Liver (tissue), 3 donors: ENCODE data around the gene FBXL13.

ENCODE experiments used
- ATF3 ChIP-seq: IDR thresholded peaks from 2 replicates; pipeline ENCODE4 v1.6.1; 2016; ENCODE audit warnings: antibody characterized with exemption
- CTCF ChIP-seq: fragments of 150-350 bp; IDR thresholded peaks from 2 replicates; pipeline ENCODE4 v1.5.1; 2017; ENCODE audit warnings: improper control_type of control experiment, low read depth, low read length; ENCODE audit not compliant: missing input control
- EGR1 ChIP-seq, 2 donors: IDR thresholded peaks; 2 replicates each; pipeline ENCODE4 v1.6.1; 2016 to 2018; ENCODE audit warnings: antibody characterized with exemption in 2 of 2, low read depth in 2 of 2
- FOXA1 ChIP-seq: IDR thresholded peaks from 2 replicates; pipeline ENCODE4 v1.6.1; 2016; ENCODE audit warnings: antibody characterized with exemption
- GABPA ChIP-seq, 2 donors: IDR thresholded peaks in 1 of 2; conservative IDR thresholded peaks in 1 of 2; 2 replicates each; pipeline ENCODE4 v1.6.1; 2016; ENCODE audit warnings: antibody characterized with exemption in 2 of 2, mild to moderate bottlenecking in 1 of 2, moderate library complexity in 1 of 2
- HNF4G ChIP-seq: IDR thresholded peaks from 2 replicates; pipeline ENCODE4 v1.6.1; 2016; ENCODE audit warnings: antibody characterized with exemption
- JUND ChIP-seq, 2 donors: IDR thresholded peaks; 2 replicates each; pipeline ENCODE4 v1.6.1; 2016; ENCODE audit warnings: antibody characterized with exemption in 2 of 2
- SP1 ChIP-seq: IDR thresholded peaks from 2 replicates; pipeline ENCODE4 v1.6.1; 2018; ENCODE audit warnings: antibody characterized with exemption, mild to moderate bottlenecking
- TAF1 ChIP-seq: conservative IDR thresholded peaks from 2 replicates; pipeline ENCODE4 v1.6.1; 2016; ENCODE audit warnings: antibody characterized with exemption, mild to moderate bottlenecking
- YY1 ChIP-seq: IDR thresholded peaks from 2 replicates; pipeline ENCODE4 v1.6.1; 2016; ENCODE audit warnings: antibody characterized with exemption, mild to moderate bottlenecking
- ZBTB33 ChIP-seq: IDR thresholded peaks from 2 replicates; pipeline ENCODE4 v1.6.1; 2016; ENCODE audit warnings: antibody characterized with exemption
- TF ChIP-seq, protein P1 (sequence below): IDR thresholded peaks from 2 replicates; pipeline ENCODE4 v1.6.1; 2016; ENCODE audit warnings: antibody characterized with exemption
- TF ChIP-seq, protein P2 (sequence below): IDR thresholded peaks from 2 replicates; pipeline ENCODE4 v1.6.1; 2016; ENCODE audit warnings: antibody characterized with exemption, mild to moderate bottlenecking
- donor health status: healthy.
- donor health status: healthy.

DNA sequence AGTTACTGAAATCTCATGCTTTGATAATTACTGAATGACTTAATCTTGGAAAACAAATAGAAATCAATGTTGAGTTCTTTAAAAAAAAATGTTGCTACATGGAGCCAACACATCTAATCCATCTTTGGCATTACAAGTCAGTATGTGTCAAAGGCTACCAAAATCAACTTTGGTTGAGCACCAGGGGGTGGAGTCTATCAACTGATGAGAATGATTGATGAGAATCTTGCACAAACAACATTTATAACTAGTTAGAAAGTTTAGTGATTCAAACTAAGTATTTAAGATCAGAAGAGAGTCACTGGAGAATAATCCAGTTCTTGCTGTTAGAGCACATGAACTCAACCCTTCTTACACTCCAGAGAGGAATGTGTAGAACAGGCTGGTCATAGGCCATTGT, 232.3 kb downstream of the FBXL13 start:
- TF ChIP-seq CTCF (no peak), YY1 (no peak), ATF3 (no peak), TAF1 (no peak), EGR1 (IDR thresholded peaks at IDR 0.05; ENCODE audit: low read depth in 2 of 2) (no peak), ZBTB33 (no peak), HNF4G (no peak), JUND (IDR thresholded peaks at IDR 0.05) (no peak), GABPA (IDR thresholded peaks at IDR 0.05 in 1 of 2, conservative IDR thresholded peaks at IDR 0.05 in 1 of 2) (no peak), SP1 (no peak), FOXA1 (no peak)
- TF ChIP-seq, protein P1, sequence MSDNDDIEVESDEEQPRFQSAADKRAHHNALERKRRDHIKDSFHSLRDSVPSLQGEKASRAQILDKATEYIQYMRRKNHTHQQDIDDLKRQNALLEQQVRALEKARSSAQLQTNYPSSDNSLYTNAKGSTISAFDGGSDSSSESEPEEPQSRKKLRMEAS, result no peak
- TF ChIP-seq, protein P2, sequence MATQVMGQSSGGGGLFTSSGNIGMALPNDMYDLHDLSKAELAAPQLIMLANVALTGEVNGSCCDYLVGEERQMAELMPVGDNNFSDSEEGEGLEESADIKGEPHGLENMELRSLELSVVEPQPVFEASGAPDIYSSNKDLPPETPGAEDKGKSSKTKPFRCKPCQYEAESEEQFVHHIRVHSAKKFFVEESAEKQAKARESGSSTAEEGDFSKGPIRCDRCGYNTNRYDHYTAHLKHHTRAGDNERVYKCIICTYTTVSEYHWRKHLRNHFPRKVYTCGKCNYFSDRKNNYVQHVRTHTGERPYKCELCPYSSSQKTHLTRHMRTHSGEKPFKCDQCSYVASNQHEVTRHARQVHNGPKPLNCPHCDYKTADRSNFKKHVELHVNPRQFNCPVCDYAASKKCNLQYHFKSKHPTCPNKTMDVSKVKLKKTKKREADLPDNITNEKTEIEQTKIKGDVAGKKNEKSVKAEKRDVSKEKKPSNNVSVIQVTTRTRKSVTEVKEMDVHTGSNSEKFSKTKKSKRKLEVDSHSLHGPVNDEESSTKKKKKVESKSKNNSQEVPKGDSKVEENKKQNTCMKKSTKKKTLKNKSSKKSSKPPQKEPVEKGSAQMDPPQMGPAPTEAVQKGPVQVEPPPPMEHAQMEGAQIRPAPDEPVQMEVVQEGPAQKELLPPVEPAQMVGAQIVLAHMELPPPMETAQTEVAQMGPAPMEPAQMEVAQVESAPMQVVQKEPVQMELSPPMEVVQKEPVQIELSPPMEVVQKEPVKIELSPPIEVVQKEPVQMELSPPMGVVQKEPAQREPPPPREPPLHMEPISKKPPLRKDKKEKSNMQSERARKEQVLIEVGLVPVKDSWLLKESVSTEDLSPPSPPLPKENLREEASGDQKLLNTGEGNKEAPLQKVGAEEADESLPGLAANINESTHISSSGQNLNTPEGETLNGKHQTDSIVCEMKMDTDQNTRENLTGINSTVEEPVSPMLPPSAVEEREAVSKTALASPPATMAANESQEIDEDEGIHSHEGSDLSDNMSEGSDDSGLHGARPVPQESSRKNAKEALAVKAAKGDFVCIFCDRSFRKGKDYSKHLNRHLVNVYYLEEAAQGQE, result no peak
